Measurements from ENCODE around the gene KRI1. TPM values are rescaled to one million over a fixed set of nuclear protein-coding genes. Genes with fewer than 3 reads are reported as not detected.

The KRI1 gene
- polyA plus RNA-seq, 3 donors: 3.9 to 21.0 (median 6.1) TPM

GRCh38 chr19:10521461-10522171 lies 44.2 kb downstream of the KRI1 start:
- Mint-ChIP-seq H3K9me3 (peaks cover 0 to 15% (median 9%) of the 10 kb centered on the region in 7 donors), H3K4me1 (peaks cover 23% of the 10 kb centered on the region), H3K36me3 (peaks cover 0 to 11% of the 10 kb centered on the region in 2 donors), H3K27me3 (ENCODE audit: low read depth in 3 of 3) (peaks cover 32 to 51% (median 49%) of the 10 kb centered on the region in 3 donors), H3K27ac (peak overlapping the region in 2 of 7 donors; percentile 20 to 35), H3K4me3 (no peak overlapping the region)
- no peak for TF ChIP-seq CTCF (IDR thresholded peaks at IDR 0.05)
- H3K4me2 ChIP-seq (replicated peaks; ENCODE audit: extremely low read depth, low read length, poor library complexity, severe bottlenecking): no peak overlapping the region
- H3K9ac ChIP-seq (ENCODE audit: insufficient read depth, low read length, poor library complexity, severe bottlenecking): no peak overlapping the region
- no peak for DNase-seq
- no peaks in the 10 kb centered on the region for H3K79me2 ChIP-seq (ENCODE audit: insufficient read depth, low read length)
- no peaks in the 10 kb centered on the region for H4K20me1 ChIP-seq (ENCODE audit: insufficient read depth, low read length)
- peaks cover 20 to 40% of the 10 kb centered on the region in 2 donors for H3K27me3 ChIP-seq (ENCODE audit: control insufficient read depth in 2 of 2, insufficient read depth in 2 of 2, low read length in 2 of 2)
- WGBS (ENCODE audit: insufficient coverage): 88% methylated on average over 11 of the region's 13 CpGs
- no peak overlapping the region for H3K4me3 ChIP-seq (replicated peaks in 1 of 3; ENCODE audit: low read depth in 2 of 3, low read length in 3 of 3)
- H3K4me1 ChIP-seq (ENCODE audit: control insufficient read depth in 1 of 2, insufficient read depth in 2 of 2, low read length in 2 of 2): peaks cover 16 to 23% of the 10 kb centered on the region in 2 donors
- no peaks in the 10 kb centered on the region for H3K36me3 ChIP-seq (replicated peaks in 1 of 2; ENCODE audit: control insufficient read depth in 1 of 2, insufficient read depth in 2 of 2, low read length in 2 of 2)
- no peak overlapping the region for H3K27ac ChIP-seq (ENCODE audit: low read depth in 1 of 2, low read length in 2 of 2)
- H2AFZ ChIP-seq (ENCODE audit: insufficient read depth, low read depth, low read length, poor library complexity, severe bottlenecking): no peak overlapping the region
- peaks cover 0 to 18% of the 10 kb centered on the region in 2 donors for H3K9me3 ChIP-seq (replicated peaks in 1 of 2; ENCODE audit: control insufficient read depth in 1 of 2, insufficient read depth in 1 of 2, low read length in 2 of 2)
- intact Hi-C loops (cut with micrococcal nuclease): no loop called here

- Histone ChIP-seq H3K36me3 (replicated peaks in 1 of 2; ENCODE audit: control insufficient read depth in 1 of 2, insufficient read depth in 2 of 2, low read length in 2 of 2) (no peaks in the 10 kb centered on the region), H3K4me1 (ENCODE audit: control insufficient read depth in 1 of 2, insufficient read depth in 2 of 2, low read length in 2 of 2) (peaks cover 16 to 23% of the 10 kb centered on the region in 2 donors), H3K9ac (ENCODE audit: insufficient read depth, low read length, poor library complexity, severe bottlenecking) (no peak overlapping the region), H3K4me3 (replicated peaks in 1 of 3; ENCODE audit: low read depth in 2 of 3, low read length in 3 of 3) (no peak overlapping the region), H3K27ac (ENCODE audit: low read depth in 1 of 2, low read length in 2 of 2) (no peak overlapping the region), H3K9me3 (replicated peaks in 1 of 2; ENCODE audit: control insufficient read depth in 1 of 2, insufficient read depth in 1 of 2, low read length in 2 of 2) (peaks cover 0 to 19% of the 10 kb centered on the region in 2 donors), H3K27me3 (ENCODE audit: control insufficient read depth in 2 of 2, insufficient read depth in 2 of 2, low read length in 2 of 2) (peaks cover 28 to 49% of the 10 kb centered on the region in 2 donors), H3K79me2 (ENCODE audit: insufficient read depth, low read length) (no peaks in the 10 kb centered on the region), H3K4me2 (replicated peaks; ENCODE audit: extremely low read depth, low read length, poor library complexity, severe bottlenecking) (no peak overlapping the region), H4K20me1 (ENCODE audit: insufficient read depth, low read length) (no peaks in the 10 kb centered on the region), H2AFZ (ENCODE audit: insufficient read depth, low read depth, low read length, poor library complexity, severe bottlenecking) (no peak overlapping the region)
- Mint-ChIP-seq H3K9me3 (peaks cover 0 to 16% (median 9%) of the 10 kb centered on the region in 7 donors), H3K4me3 (no peak overlapping the region), H3K27ac (no peak overlapping the region), H3K36me3 (peaks cover 0 to 12% of the 10 kb centered on the region in 2 donors), H3K27me3 (ENCODE audit: low read depth in 3 of 3) (peaks cover 40 to 59% (median 57%) of the 10 kb centered on the region in 3 donors), H3K4me1 (peaks cover 23% of the 10 kb centered on the region)
- intact Hi-C loops (cut with micrococcal nuclease): no loop called here
- TF ChIP-seq CTCF (IDR thresholded peaks at IDR 0.05): no peak
- 87% methylated on average over 7 of the region's 15 CpGs for WGBS (ENCODE audit: insufficient coverage)
- no peak for DNase-seq
These were observed 45.0 kb downstream of the KRI1 start for GRCh38 chr19:10520652-10521318.

Data from CD14-positive monocyte (primary cell).